ENCODE data around the gene CCDC102A. TPM values are rescaled to one million over a fixed set of nuclear protein-coding genes. Genes with fewer than 3 reads are reported as not detected.
A peak's percentile ranks its signal among the peaks of the same experiment; 100 is the strongest.

CCDC102A gene
- total and polyA plus RNA-seq, 2 of the 13 experiments (the other 11 are each of a cell fraction or from before 2014, with no cell fraction given) = 2.1 to 2.8 TPM

DNA sequence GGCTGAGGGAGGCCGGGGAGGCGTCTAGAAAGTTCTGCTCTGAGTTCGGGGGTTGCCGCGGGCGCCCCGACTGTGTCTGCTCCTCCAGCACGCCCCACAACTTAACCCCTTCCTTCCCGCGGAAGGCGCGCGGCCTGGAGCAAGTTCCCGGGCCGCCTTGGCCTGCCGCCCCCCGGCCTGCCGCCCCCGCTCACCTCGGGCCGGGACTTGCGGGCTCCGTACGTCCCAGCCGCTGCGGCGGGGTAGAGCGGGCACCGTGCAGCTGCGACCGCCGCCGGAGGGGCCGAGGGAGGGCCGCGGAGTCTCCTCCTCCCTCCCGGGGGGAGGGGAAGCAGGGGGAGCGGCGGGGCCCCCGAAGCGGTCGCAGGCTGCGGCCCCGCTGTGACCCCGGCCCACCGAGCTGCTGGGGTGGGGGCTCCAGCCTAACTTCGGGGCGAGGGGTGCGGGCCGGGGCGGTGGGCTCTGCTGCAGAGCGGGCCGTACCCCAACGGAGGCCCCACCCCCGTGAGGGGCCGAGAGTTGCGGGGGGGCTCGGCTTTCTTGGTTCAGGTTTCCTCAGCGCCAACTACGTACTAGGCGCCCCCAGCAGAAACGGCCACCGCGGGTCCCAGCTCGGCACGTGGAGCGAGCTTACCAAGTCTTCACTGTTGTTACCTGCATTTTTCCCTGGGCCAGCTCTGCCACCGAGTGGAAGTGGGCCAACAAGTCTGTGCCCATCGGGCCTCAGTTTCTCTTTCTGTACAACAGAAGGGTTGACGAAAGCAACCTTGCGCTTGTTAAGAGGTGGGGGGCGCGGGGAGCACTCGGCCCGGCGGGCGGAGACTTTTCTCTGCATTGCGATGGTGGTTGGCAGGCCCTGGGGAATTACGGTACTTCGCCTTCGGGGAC, at the start of gene CCDC102A (continued):
- TF ChIP-seq, protein P1, sequence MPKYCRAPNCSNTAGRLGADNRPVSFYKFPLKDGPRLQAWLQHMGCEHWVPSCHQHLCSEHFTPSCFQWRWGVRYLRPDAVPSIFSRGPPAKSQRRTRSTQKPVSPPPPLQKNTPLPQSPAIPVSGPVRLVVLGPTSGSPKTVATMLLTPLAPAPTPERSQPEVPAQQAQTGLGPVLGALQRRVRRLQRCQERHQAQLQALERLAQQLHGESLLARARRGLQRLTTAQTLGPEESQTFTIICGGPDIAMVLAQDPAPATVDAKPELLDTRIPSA (CRISPR knock-in tag; IDR thresholded peaks at IDR 0.05; ENCODE audit: borderline replicate concordance) = peak; percentile 56; the same call in 1 of the 2 replicates
- TF ChIP-seq PHF8 (CRISPR knock-in tag; IDR thresholded peaks at IDR 0.05) = peak; percentile 63
- TF ChIP-seq TAF15 (IDR thresholded peaks at IDR 0.05; ENCODE audit: low read depth, low read length, poor library complexity, severe bottlenecking) = no peak
- TF ChIP-seq, protein P2, sequence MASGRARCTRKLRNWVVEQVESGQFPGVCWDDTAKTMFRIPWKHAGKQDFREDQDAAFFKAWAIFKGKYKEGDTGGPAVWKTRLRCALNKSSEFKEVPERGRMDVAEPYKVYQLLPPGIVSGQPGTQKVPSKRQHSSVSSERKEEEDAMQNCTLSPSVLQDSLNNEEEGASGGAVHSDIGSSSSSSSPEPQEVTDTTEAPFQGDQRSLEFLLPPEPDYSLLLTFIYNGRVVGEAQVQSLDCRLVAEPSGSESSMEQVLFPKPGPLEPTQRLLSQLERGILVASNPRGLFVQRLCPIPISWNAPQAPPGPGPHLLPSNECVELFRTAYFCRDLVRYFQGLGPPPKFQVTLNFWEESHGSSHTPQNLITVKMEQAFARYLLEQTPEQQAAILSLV (CRISPR knock-in tag; IDR thresholded peaks at IDR 0.05; ENCODE audit: borderline replicate concordance) = peak; percentile 5; the same call in 1 of the 2 replicates
- TF ChIP-seq, protein P3, sequence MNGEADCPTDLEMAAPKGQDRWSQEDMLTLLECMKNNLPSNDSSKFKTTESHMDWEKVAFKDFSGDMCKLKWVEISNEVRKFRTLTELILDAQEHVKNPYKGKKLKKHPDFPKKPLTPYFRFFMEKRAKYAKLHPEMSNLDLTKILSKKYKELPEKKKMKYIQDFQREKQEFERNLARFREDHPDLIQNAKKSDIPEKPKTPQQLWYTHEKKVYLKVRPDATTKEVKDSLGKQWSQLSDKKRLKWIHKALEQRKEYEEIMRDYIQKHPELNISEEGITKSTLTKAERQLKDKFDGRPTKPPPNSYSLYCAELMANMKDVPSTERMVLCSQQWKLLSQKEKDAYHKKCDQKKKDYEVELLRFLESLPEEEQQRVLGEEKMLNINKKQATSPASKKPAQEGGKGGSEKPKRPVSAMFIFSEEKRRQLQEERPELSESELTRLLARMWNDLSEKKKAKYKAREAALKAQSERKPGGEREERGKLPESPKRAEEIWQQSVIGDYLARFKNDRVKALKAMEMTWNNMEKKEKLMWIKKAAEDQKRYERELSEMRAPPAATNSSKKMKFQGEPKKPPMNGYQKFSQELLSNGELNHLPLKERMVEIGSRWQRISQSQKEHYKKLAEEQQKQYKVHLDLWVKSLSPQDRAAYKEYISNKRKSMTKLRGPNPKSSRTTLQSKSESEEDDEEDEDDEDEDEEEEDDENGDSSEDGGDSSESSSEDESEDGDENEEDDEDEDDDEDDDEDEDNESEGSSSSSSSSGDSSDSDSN (CRISPR knock-in tag; IDR thresholded peaks at IDR 0.05) = peak; percentile 62
- no peak for TF ChIP-seq HOXD1 (CRISPR knock-in tag; IDR thresholded peaks at IDR 0.05)
- peak; percentile 59; the same call in 1 of the 2 replicates for TF ChIP-seq ZNF253 (CRISPR knock-in tag; IDR thresholded peaks at IDR 0.05; ENCODE audit: borderline replicate concordance)
- TF ChIP-seq ZNF263 (CRISPR knock-in tag; IDR thresholded peaks at IDR 0.05) = peak; percentile 52; the same call in 1 of the 2 replicates
- TF ChIP-seq, protein P4, sequence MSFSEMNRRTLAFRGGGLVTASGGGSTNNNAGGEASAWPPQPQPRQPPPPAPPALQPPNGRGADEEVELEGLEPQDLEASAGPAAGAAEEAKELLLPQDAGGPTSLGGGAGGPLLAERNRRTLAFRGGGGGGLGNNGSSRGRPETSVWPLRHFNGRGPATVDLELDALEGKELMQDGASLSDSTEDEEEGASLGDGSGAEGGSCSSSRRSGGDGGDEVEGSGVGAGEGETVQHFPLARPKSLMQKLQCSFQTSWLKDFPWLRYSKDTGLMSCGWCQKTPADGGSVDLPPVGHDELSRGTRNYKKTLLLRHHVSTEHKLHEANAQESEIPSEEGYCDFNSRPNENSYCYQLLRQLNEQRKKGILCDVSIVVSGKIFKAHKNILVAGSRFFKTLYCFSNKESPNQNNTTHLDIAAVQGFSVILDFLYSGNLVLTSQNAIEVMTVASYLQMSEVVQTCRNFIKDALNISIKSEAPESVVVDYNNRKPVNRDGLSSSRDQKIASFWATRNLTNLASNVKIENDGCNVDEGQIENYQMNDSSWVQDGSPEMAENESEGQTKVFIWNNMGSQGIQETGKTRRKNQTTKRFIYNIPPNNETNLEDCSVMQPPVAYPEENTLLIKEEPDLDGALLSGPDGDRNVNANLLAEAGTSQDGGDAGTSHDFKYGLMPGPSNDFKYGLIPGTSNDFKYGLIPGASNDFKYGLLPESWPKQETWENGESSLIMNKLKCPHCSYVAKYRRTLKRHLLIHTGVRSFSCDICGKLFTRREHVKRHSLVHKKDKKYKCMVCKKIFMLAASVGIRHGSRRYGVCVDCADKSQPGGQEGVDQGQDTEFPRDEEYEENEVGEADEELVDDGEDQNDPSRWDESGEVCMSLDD (CRISPR knock-in tag; IDR thresholded peaks at IDR 0.05; ENCODE audit: borderline replicate concordance) = peak; percentile 78; the same call in 1 of the 2 replicates
- TF ChIP-seq, protein P5, sequence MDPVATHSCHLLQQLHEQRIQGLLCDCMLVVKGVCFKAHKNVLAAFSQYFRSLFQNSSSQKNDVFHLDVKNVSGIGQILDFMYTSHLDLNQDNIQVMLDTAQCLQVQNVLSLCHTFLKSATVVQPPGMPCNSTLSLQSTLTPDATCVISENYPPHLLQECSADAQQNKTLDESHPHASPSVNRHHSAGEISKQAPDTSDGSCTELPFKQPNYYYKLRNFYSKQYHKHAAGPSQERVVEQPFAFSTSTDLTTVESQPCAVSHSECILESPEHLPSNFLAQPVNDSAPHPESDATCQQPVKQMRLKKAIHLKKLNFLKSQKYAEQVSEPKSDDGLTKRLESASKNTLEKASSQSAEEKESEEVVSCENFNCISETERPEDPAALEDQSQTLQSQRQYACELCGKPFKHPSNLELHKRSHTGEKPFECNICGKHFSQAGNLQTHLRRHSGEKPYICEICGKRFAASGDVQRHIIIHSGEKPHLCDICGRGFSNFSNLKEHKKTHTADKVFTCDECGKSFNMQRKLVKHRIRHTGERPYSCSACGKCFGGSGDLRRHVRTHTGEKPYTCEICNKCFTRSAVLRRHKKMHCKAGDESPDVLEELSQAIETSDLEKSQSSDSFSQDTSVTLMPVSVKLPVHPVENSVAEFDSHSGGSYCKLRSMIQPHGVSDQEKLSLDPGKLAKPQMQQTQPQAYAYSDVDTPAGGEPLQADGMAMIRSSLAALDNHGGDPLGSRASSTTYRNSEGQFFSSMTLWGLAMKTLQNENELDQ (CRISPR knock-in tag; IDR thresholded peaks at IDR 0.05; ENCODE audit: borderline replicate concordance) = no peak
- no peak for TF ChIP-seq SRSF1 (optimal IDR thresholded peaks at IDR 0.05; ENCODE audit: low read depth, low read length)
- TF ChIP-seq, protein P6, sequence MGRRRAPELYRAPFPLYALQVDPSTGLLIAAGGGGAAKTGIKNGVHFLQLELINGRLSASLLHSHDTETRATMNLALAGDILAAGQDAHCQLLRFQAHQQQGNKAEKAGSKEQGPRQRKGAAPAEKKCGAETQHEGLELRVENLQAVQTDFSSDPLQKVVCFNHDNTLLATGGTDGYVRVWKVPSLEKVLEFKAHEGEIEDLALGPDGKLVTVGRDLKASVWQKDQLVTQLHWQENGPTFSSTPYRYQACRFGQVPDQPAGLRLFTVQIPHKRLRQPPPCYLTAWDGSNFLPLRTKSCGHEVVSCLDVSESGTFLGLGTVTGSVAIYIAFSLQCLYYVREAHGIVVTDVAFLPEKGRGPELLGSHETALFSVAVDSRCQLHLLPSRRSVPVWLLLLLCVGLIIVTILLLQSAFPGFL (CRISPR knock-in tag; IDR thresholded peaks at IDR 0.05) = no peak
- peak; percentile 91 for TF ChIP-seq HNRNPLL (IDR thresholded peaks at IDR 0.05; ENCODE audit: low read depth, low read length, poor library complexity, severe bottlenecking)

Measured in HepG2 (cell line).